HepG2 (cell line): Measurements from ENCODE around the gene C11orf42. TPM values are rescaled to one million over a fixed set of nuclear protein-coding genes. Genes with fewer than 3 reads are reported as not detected.

Experiments used
- ATF1 ChIP-seq: IDR thresholded peaks from 2 replicates; pipeline ENCODE4 v1.6.1; 2016; ENCODE audit warnings: mild to moderate bottlenecking, control low read depth
- ATF7-NPFF ChIP-seq: sonication (generic); formaldehyde crosslinking; IDR thresholded peaks from 2 replicates; pipeline ENCODE4 v1.8.1; 2023; ENCODE audit warnings: mild to moderate bottlenecking, low read depth, missing genetic modification reagents, moderate library complexity
- ATRX ChIP-seq: sonication (generic); formaldehyde crosslinking; IDR thresholded peaks from 2 replicates; pipeline ENCODE4 v1.4.0; 2020; ENCODE audit warnings: missing genetic modification reagents, borderline replicate concordance
- EP300 ChIP-seq, 3 experiments: sonication (generic) in 1 of 3; formaldehyde crosslinking in 1 of 3; IDR thresholded peaks; 2 replicates each; pipeline versions ENCODE4 v1.5.1 to v1.6.1; 2011 to 2020; ENCODE audit warnings: low read depth in 2 of 3, low read length in 2 of 3, borderline replicate concordance in 1 of 3, improper control_type of control experiment in 1 of 3, mild to moderate bottlenecking in 1 of 3, missing genetic modification reagents in 1 of 3, moderate library complexity in 1 of 3
- HDAC1 ChIP-seq: sonication (generic); formaldehyde crosslinking; IDR thresholded peaks from 2 replicates; pipeline ENCODE4 v1.5.1; 2020; ENCODE audit warnings: mild to moderate bottlenecking, missing genetic modification reagents
- IKZF1 ChIP-seq: fragments of 450-650 bp; IDR thresholded peaks from 2 replicates; pipeline ENCODE4 v1.7.1; 2016
- IRF2 ChIP-seq: IDR thresholded peaks from 2 replicates; pipeline ENCODE4 v1.6.1; 2018; ENCODE audit warnings: missing genetic modification reagents, missing compliant biosample characterization
- NCOA1 ChIP-seq: sonication (generic); formaldehyde crosslinking; IDR thresholded peaks from 2 replicates; pipeline ENCODE4 v1.9.0; 2021; ENCODE audit warnings: missing genetic modification reagents
- PBX3 ChIP-seq: sonication (generic); formaldehyde crosslinking; IDR thresholded peaks from 2 replicates; pipeline ENCODE4 v1.8.1; 2023; ENCODE audit warnings: missing genetic modification reagents, inconsistent platforms, borderline replicate concordance
- PPARG ChIP-seq: conservative IDR thresholded peaks from 2 replicates; pipeline ENCODE4 v1.6.1; 2016; ENCODE audit warnings: missing biosample characterization, missing genetic modification reagents
- PRMT3 ChIP-seq: sonication (generic); formaldehyde crosslinking; IDR thresholded peaks from 2 replicates; pipeline ENCODE4 v1.8.1; 2022; ENCODE audit warnings: low read depth, mild to moderate bottlenecking, moderate library complexity, missing genetic modification reagents, borderline replicate concordance
- RFXANK ChIP-seq: IDR thresholded peaks from 2 replicates; pipeline ENCODE4 v1.6.1; 2016
- SALL1 ChIP-seq: sonication (generic); formaldehyde crosslinking; IDR thresholded peaks from 2 replicates; pipeline ENCODE4 v1.8.0; 2022; ENCODE audit warnings: mild to moderate bottlenecking, missing genetic modification reagents
- SIN3B ChIP-seq: fragments of 150-350 bp; IDR thresholded peaks from 2 replicates; pipeline ENCODE4 v1.6.1; 2014; ENCODE audit warnings: low read length
- SRSF4 ChIP-seq: fragments of 200-400 bp; formaldehyde crosslinking; IDR thresholded peaks from one replicate; pipeline ENCODE4 v1.6.1; 2018; ENCODE audit warnings: mild to moderate bottlenecking, low read depth, low read length, moderate library complexity; ENCODE audit not compliant: poor library complexity, severe bottlenecking
- SRY ChIP-seq: sonication (generic); formaldehyde crosslinking; IDR thresholded peaks from 2 replicates; pipeline ENCODE4 v1.8.0; 2022; ENCODE audit warnings: mild to moderate bottlenecking, missing genetic modification reagents
- TBP ChIP-seq: sonication (generic); formaldehyde crosslinking; IDR thresholded peaks from 2 replicates; pipeline ENCODE4 v1.5.0; 2020; ENCODE audit warnings: missing genetic modification reagents
- TFAP4 ChIP-seq: sonication (generic); IDR thresholded peaks from 2 replicates; pipeline ENCODE4 v1.6.1; 2016; ENCODE audit warnings: low read depth, borderline replicate concordance
- THAP11 ChIP-seq: IDR thresholded peaks from 2 replicates; pipeline ENCODE4 v1.6.1; 2016; ENCODE audit warnings: missing biosample characterization, missing genetic modification reagents
- ZFP91 ChIP-seq: sonication (generic); formaldehyde crosslinking; IDR thresholded peaks from 2 replicates; pipeline ENCODE4 v1.9.0; 2022; ENCODE audit warnings: missing genetic modification reagents, mild to moderate bottlenecking, borderline replicate concordance
- ZMYM3 ChIP-seq: sonication (generic); formaldehyde crosslinking; IDR thresholded peaks from 2 replicates; pipeline ENCODE4 v1.5.1; 2020; ENCODE audit warnings: mild to moderate bottlenecking, missing genetic modification reagents
- ZNF224 ChIP-seq: sonication (generic); formaldehyde crosslinking; IDR thresholded peaks from 2 replicates; pipeline ENCODE4 v1.5.0; 2020; ENCODE audit warnings: mild to moderate bottlenecking, missing genetic modification reagents
- ZNF317 ChIP-seq: sonication (generic); formaldehyde crosslinking; IDR thresholded peaks from 2 replicates; pipeline ENCODE4 v1.5.0; 2020; ENCODE audit warnings: mild to moderate bottlenecking, missing genetic modification reagents
- ZNF354B ChIP-seq: sonication (generic); formaldehyde crosslinking; IDR thresholded peaks from 2 replicates; pipeline ENCODE4 v1.8.0; 2022; ENCODE audit warnings: mild to moderate bottlenecking, missing genetic modification reagents
- ZNF431 ChIP-seq: sonication (generic); formaldehyde crosslinking; IDR thresholded peaks from 2 replicates; pipeline ENCODE4 v1.9.0; 2022; ENCODE audit warnings: missing genetic modification reagents, low read depth, mild to moderate bottlenecking, borderline replicate concordance
- ZNF619 ChIP-seq: sonication (generic); formaldehyde crosslinking; IDR thresholded peaks from 2 replicates; pipeline ENCODE4 v1.4.0; 2020; ENCODE audit warnings: mild to moderate bottlenecking, missing genetic modification reagents
- ZNF644 ChIP-seq: IDR thresholded peaks from 2 replicates; pipeline ENCODE4 v1.6.1; 2016; ENCODE audit warnings: low read depth
- ZNF777 ChIP-seq: sonication (generic); formaldehyde crosslinking; IDR thresholded peaks from 2 replicates; pipeline ENCODE4 v1.4.0; 2020; ENCODE audit warnings: missing genetic modification reagents
- polyA plus RNA-seq, 8 experiments: library from polyadenylated mRNA; depleted of rRNA in 3 of 8; stranded (reverse) in 7 of 8; unstranded in 1 of 8; fragments of >200 nt; fragmentation: Illumina TruSeq in 4 of 8; extraction: Trizol in 4 of 8; gene quantifications; 2 replicates each; pipeline versions ENCODE4 v1.2.1 to v1.2.3, GENCODE V29; 2011 to 2016; ENCODE audit warnings: low read depth in 4 of 8, missing spikeins in 1 of 8, mixed read lengths in 1 of 8; ENCODE audit not compliant: insufficient read depth in 1 of 8
- total RNA-seq, 5 experiments: library from RNA; depleted of rRNA; stranded (reverse); fragments of >200 nt; fragmentation: Illumina TruSeq; extraction: Trizol; gene quantifications; 2 replicates each; pipeline ENCODE4 v1.2.3, GENCODE V29; 2016; ENCODE audit warnings: low read depth in 1 of 5
- TF ChIP-seq, protein P1 (sequence below): sonication (generic); formaldehyde crosslinking; IDR thresholded peaks from 2 replicates; pipeline ENCODE4 v1.5.0; 2020; ENCODE audit warnings: missing genetic modification reagents, mild to moderate bottlenecking, borderline replicate concordance

The C11orf42 gene
- total and polyA plus RNA-seq, 2 of the 13 experiments (the other 11 are each of a cell fraction or from before 2014, with no cell fraction given), result not detected

DNA sequence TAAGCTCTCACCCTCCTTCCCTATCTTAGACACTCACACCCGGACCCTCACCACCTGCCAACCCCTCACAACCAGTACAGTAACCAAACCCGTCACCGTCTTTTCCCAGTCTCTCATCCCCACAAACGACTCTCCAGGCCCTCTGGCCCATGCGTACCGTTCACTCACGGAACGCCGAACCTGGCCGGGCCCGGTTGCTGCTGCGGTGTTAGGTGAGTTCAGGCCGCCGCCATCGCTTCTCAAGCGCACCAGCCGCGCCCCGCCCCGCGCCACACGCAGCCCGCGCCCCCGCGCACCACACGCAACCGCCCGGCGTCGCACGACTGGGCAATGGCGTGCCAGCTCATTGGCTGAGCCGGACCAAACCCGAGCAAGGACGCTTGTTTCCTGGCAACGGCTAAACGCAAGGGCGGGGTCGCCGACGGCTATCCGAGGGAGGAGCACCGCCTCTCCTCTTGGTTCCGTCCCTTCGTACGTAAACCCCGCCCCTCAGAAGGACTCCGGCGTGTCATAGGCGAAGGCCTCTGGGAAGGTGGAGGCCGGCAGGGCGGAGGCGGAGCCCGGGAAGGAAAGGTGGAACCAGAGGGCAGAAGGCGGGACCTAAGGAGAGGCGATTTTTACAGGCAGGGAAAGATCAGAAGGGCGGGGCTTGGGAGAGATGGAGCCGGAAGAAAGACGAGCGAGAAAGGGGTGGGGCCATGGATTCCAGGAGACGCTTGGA, 29.2 kb downstream of the C11orf42 start, which contains the start of gene FHIP1B (continued):
- TF ChIP-seq ZMYM3 (no peak), ATF7-NPFF (CRISPR knock-in tag) (peak; percentile 72), ATRX (CRISPR knock-in tag) (no peak), RFXANK (CRISPR knock-in tag) (no peak), SALL1 (CRISPR knock-in tag) (peak; percentile 84), ZFP91 (CRISPR knock-in tag) (peak; percentile 78), ZNF619 (CRISPR knock-in tag) (0 out of 2 replicates have a peak, but pooled peaks have one; percentile 8), ATF1 (CRISPR knock-in tag) (no peak), ZNF431 (CRISPR knock-in tag) (no peak), NCOA1 (CRISPR knock-in tag) (no peak), IKZF1 (no peak), SRSF4 (no peak), ZNF224 (CRISPR knock-in tag) (no peak), HDAC1 (peak; percentile 93), IRF2 (peak; percentile 53; the same call in 1 of the 2 replicates), EP300 (IDR thresholded peaks at IDR 0.05; ENCODE audit: low read depth in 2 of 2, low read length in 2 of 2) (no peak), EP300 (CRISPR knock-in tag; IDR thresholded peaks at IDR 0.05; ENCODE audit: borderline replicate concordance) (no peak), ZNF644 (CRISPR knock-in tag) (no peak), THAP11 (CRISPR knock-in tag) (peak; percentile 87), SIN3B (no peak), TBP (CRISPR knock-in tag) (no peak), PPARG (no peak), ZNF317 (no peak), ZNF354B (CRISPR knock-in tag) (no peak), PBX3 (CRISPR knock-in tag) (no peak), TFAP4 (peak; percentile 36; the same call in 1 of the 2 replicates), PRMT3 (CRISPR knock-in tag) (no peak), SRY (CRISPR knock-in tag) (no peak), ZNF777 (CRISPR knock-in tag) (no peak)
- TF ChIP-seq, protein P1, sequence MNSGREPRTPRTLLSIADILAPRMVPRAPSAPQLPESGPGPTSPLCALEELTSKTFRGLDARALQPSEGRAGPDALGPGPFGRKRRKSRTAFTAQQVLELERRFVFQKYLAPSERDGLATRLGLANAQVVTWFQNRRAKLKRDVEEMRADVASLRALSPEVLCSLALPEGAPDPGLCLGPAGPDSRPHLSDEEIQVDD (CRISPR knock-in tag), result no peak
